Measurements from ENCODE around the gene EMX2.

EMX2 gene

GRCh38 chr10:117537436-117537903 lies 5.1 kb upstream of the EMX2 start:
- Histone ChIP-seq H3K27ac (ENCODE audit: low read depth, low read length, poor library complexity, severe bottlenecking) (no peak overlapping the region), H3K4me3 (ENCODE audit: low read depth, low read length, poor library complexity, severe bottlenecking) (no peak overlapping the region), H3K36me3 (ENCODE audit: insufficient read depth, low read length) (no peaks in the 10 kb centered on the region), H3F3A (ENCODE audit: insufficient read depth, low read length) (no peaks in the 10 kb centered on the region), H2AFZ (ENCODE audit: low read length) (no peak overlapping the region), H3K9me3 (ENCODE audit: low read length) (no peaks in the 10 kb centered on the region), H3K79me2 (ENCODE audit: insufficient read depth, low read length) (no peaks in the 10 kb centered on the region), H3K27me3 (ENCODE audit: insufficient read depth, low read length) (no peaks in the 10 kb centered on the region), H3K9ac (ENCODE audit: low read length) (no peak overlapping the region), H3K4me2 (ENCODE audit: low read length) (no peak overlapping the region), H3K9me2 (ENCODE audit: low read depth, low read length) (no peaks in the 10 kb centered on the region), H3K4me1 (ENCODE audit: insufficient read depth, low read length, severe bottlenecking) (no peaks in the 10 kb centered on the region), H4K20me1 (ENCODE audit: insufficient read depth, low read length) (no peaks in the 10 kb centered on the region)
- peak; percentile 22 for TF ChIP-seq CTCF (IDR thresholded peaks at IDR 0.05; ENCODE audit: low read length)
- TF ChIP-seq EZH2 (IDR thresholded peaks at IDR 0.05; ENCODE audit: borderline replicate concordance, low read length), result no peak

- Histone ChIP-seq H3K9ac (ENCODE audit: low read length) (no peak overlapping the region), H3K36me3 (ENCODE audit: insufficient read depth, low read length) (no peaks in the 10 kb centered on the region), H3K4me2 (ENCODE audit: low read length) (no peak overlapping the region), H3K4me1 (ENCODE audit: insufficient read depth, low read length, severe bottlenecking) (no peaks in the 10 kb centered on the region), H3K9me3 (ENCODE audit: low read length) (no peaks in the 10 kb centered on the region), H3K79me2 (ENCODE audit: insufficient read depth, low read length) (no peaks in the 10 kb centered on the region), H3F3A (ENCODE audit: insufficient read depth, low read length) (no peaks in the 10 kb centered on the region), H2AFZ (ENCODE audit: low read length) (no peak overlapping the region), H3K9me2 (ENCODE audit: low read depth, low read length) (no peaks in the 10 kb centered on the region), H3K27ac (ENCODE audit: low read depth, low read length, poor library complexity, severe bottlenecking) (no peak overlapping the region), H4K20me1 (ENCODE audit: insufficient read depth, low read length) (no peaks in the 10 kb centered on the region), H3K4me3 (ENCODE audit: low read depth, low read length, poor library complexity, severe bottlenecking) (no peak overlapping the region), H3K27me3 (ENCODE audit: insufficient read depth, low read length) (no peaks in the 10 kb centered on the region)
- TF ChIP-seq CTCF (IDR thresholded peaks at IDR 0.05; ENCODE audit: low read length) (peak; percentile 2; the same call in 1 of the 2 replicates), EZH2 (IDR thresholded peaks at IDR 0.05; ENCODE audit: borderline replicate concordance, low read length) (no peak)
Measured at GRCh38 chr10:117537904-117538524, 4.5 kb upstream of the EMX2 start.

GRCh38 chr10:117539361-117539773 lies 3.2 kb upstream of the EMX2 start:
- H3K27me3 ChIP-seq (ENCODE audit: insufficient read depth, low read length), result no peaks in the 10 kb centered on the region
- H2AFZ ChIP-seq (ENCODE audit: low read length), result no peak overlapping the region
- H3K79me2 ChIP-seq (ENCODE audit: insufficient read depth, low read length), result no peaks in the 10 kb centered on the region
- H4K20me1 ChIP-seq (ENCODE audit: insufficient read depth, low read length), result no peaks in the 10 kb centered on the region
- H3K27ac ChIP-seq (ENCODE audit: low read depth, low read length, poor library complexity, severe bottlenecking), result no peak overlapping the region
- H3K4me2 ChIP-seq (ENCODE audit: low read length), result no peak overlapping the region
- no peaks in the 10 kb centered on the region for H3K36me3 ChIP-seq (ENCODE audit: insufficient read depth, low read length)
- no peaks in the 10 kb centered on the region for H3F3A ChIP-seq (ENCODE audit: insufficient read depth, low read length)
- no peak overlapping the region for H3K9ac ChIP-seq (ENCODE audit: low read length)
- H3K9me3 ChIP-seq (ENCODE audit: low read length), result no peaks in the 10 kb centered on the region
- H3K9me2 ChIP-seq (ENCODE audit: low read depth, low read length), result no peaks in the 10 kb centered on the region
- H3K4me1 ChIP-seq (ENCODE audit: insufficient read depth, low read length, severe bottlenecking), result no peaks in the 10 kb centered on the region
- H3K4me3 ChIP-seq (ENCODE audit: low read depth, low read length, poor library complexity, severe bottlenecking), result no peak overlapping the region
- no peak for TF ChIP-seq CTCF (IDR thresholded peaks at IDR 0.05; ENCODE audit: low read length)

Data from OCI-LY1 (cell line).